GM12875 (cell line): ENCODE measurements around the gene DNAJC25.

Experiments used
- H3K4me3 ChIP-seq: one replicate; pipeline ENCODE4 v1.5.1; 2011; ENCODE audit warnings: low read depth, low read length, control low read depth
- TF ChIP-seq, protein P1 (sequence below): IDR thresholded peaks from 2 replicates; pipeline ENCODE4 v1.5.1; 2011; ENCODE audit warnings: low read depth, mild to moderate bottlenecking, control low read depth, inconsistent platforms, low read length, moderate library complexity, borderline replicate concordance; ENCODE audit not compliant: insufficient read depth

DNAJC25 gene

GRCh38 chr9:111649016-111649415, 17.9 kb downstream of the DNAJC25 start:
- no peak overlapping the region for H3K4me3 ChIP-seq
- TF ChIP-seq, protein P1, sequence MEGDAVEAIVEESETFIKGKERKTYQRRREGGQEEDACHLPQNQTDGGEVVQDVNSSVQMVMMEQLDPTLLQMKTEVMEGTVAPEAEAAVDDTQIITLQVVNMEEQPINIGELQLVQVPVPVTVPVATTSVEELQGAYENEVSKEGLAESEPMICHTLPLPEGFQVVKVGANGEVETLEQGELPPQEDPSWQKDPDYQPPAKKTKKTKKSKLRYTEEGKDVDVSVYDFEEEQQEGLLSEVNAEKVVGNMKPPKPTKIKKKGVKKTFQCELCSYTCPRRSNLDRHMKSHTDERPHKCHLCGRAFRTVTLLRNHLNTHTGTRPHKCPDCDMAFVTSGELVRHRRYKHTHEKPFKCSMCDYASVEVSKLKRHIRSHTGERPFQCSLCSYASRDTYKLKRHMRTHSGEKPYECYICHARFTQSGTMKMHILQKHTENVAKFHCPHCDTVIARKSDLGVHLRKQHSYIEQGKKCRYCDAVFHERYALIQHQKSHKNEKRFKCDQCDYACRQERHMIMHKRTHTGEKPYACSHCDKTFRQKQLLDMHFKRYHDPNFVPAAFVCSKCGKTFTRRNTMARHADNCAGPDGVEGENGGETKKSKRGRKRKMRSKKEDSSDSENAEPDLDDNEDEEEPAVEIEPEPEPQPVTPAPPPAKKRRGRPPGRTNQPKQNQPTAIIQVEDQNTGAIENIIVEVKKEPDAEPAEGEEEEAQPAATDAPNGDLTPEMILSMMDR, result no peak

DNA sequence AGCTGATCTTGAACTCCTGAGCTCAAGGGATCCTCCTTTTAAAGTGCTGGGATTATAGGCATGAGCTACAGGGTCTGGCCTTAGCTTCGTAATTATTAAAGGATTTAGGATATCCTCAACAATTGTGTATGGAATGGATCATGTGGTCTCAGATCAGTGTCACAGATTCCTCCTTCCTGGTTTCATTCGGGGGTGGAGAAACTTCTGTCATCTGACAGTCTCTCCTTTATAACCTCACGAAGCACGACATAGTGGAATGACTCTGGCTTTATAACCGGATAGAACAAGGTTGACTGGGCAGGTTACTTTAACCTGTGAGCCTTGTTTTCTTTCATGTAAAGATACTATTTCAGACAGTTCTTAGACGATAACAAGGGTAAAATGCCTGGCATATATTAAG, 25.9 kb downstream of the DNAJC25 start:
- no peak overlapping the region for H3K4me3 ChIP-seq
- TF ChIP-seq, protein P1, result no peak

GRCh38 chr9:111658943-111659342, 27.8 kb downstream of the DNAJC25 start:
- TF ChIP-seq, protein P1, result no peak
- no peak overlapping the region for H3K4me3 ChIP-seq

GRCh38 chr9:111659691-111660090, 28.6 kb downstream of the DNAJC25 start:
- TF ChIP-seq, protein P1, result no peak
- H3K4me3 ChIP-seq, result no peak overlapping the region

GRCh38 chr9:111661150-111661801, 30.1 kb downstream of the DNAJC25 start, which contains the start of gene GNG10:
GNG10 (plus strand) TSS chr9:111661605; CDS start chr9:111661635, 30 bp downstream.
- TF ChIP-seq, protein P1, result no peak
- H3K4me3 ChIP-seq, result peak within 1 kb of the TSS; percentile 60

- peak overlapping the region; percentile 60 for H3K4me3 ChIP-seq
- TF ChIP-seq, protein P1, result no peak
Observed at GRCh38 chr9:111661802-111662521, 30.8 kb downstream of the DNAJC25 start.

DNA sequence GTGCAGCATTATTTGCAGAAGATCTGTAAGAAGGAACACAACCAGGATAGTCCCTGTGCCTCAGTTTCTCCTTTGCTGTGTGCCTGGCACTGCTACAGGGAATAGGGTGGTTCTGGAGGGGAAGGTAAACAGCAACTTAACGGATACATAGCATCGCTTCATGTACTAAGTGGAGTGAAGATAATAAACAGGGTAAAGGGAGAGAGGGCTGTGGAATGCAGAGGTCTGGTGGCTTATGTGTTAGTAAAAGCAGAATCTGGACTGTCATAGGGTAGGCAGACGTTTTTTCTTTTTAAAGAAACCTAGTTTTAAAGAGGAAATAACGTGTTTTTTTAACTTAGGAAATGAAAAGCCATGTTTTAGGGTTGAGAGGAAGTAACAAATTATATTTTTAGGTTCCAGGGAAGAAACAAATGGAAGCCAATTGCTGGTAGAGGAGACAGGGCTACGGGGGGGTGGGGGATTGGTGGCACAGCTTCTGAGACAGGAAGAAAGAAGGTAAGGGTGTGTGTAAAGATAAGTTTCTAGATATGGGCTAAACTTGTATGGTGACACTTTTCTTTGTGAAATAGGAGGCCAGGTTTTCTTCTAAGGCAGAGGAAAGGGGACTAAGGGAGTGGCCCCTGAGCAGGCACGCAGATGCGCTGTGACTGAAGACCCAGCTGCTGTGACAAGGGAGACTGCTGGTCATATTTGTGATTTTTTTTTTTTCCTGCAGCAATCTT, 31.6 kb downstream of the DNAJC25 start:
- H3K4me3 ChIP-seq, result peak overlapping the region; percentile 60
- TF ChIP-seq, protein P1, result no peak
